HepG2 (cell line): ENCODE results near the gene PPP1R27. TPM values are rescaled to one million over a fixed set of nuclear protein-coding genes. Genes with fewer than 3 reads are reported as not detected.
A peak's percentile ranks its signal among the peaks of the same experiment; 100 is the strongest.

ENCODE experiments used
- FUBP1 ChIP-seq: sonication (generic); formaldehyde crosslinking; IDR thresholded peaks from 2 replicates; pipeline ENCODE4 v1.5.1; 2020; ENCODE audit warnings: missing genetic modification reagents, mild to moderate bottlenecking, borderline replicate concordance
- HMG20A ChIP-seq: IDR thresholded peaks from 2 replicates; pipeline ENCODE4 v1.6.1; 2016; ENCODE audit warnings: borderline replicate concordance
- HOXA7 ChIP-seq: sonication (generic); formaldehyde crosslinking; IDR thresholded peaks from 2 replicates; pipeline ENCODE4 v1.8.1; 2022; ENCODE audit warnings: mild to moderate bottlenecking, missing genetic modification reagents, moderate library complexity
- MZF1 ChIP-seq: sonication (generic); formaldehyde crosslinking; IDR thresholded peaks from 2 replicates; pipeline ENCODE4 v1.8.1; 2023; ENCODE audit warnings: mild to moderate bottlenecking, missing genetic modification reagents, borderline replicate concordance
- NFATC3 ChIP-seq: sonication (generic); formaldehyde crosslinking; IDR thresholded peaks from 2 replicates; pipeline ENCODE4 v1.5.1; 2020; ENCODE audit warnings: mild to moderate bottlenecking, missing genetic modification reagents
- NRL ChIP-seq: sonication (generic); formaldehyde crosslinking; IDR thresholded peaks from 2 replicates; pipeline ENCODE4 v1.5.0; 2020; ENCODE audit warnings: missing genetic modification reagents, mild to moderate bottlenecking, moderate library complexity, borderline replicate concordance
- PAX8 ChIP-seq: sonication (generic); formaldehyde crosslinking; IDR thresholded peaks from 2 replicates; pipeline ENCODE4 v1.8.0; 2022; ENCODE audit warnings: mild to moderate bottlenecking, missing genetic modification reagents, borderline replicate concordance
- SAFB2 ChIP-seq: sonication (generic); formaldehyde crosslinking; IDR thresholded peaks from 2 replicates; pipeline ENCODE4 v1.5.1; 2020; ENCODE audit warnings: missing genetic modification reagents, low read depth, mild to moderate bottlenecking, borderline replicate concordance
- SETDB1 ChIP-seq: sonication (generic); formaldehyde crosslinking; IDR thresholded peaks from 2 replicates; pipeline ENCODE4 v1.5.1; 2020; ENCODE audit warnings: missing genetic modification reagents, mild to moderate bottlenecking, borderline replicate concordance
- SUZ12 ChIP-seq: fragments of 150-350 bp; IDR thresholded peaks from 2 replicates; pipeline ENCODE4 v1.6.1; 2014; ENCODE audit warnings: low read depth, low read length
- TMF1 ChIP-seq: sonication (generic); formaldehyde crosslinking; IDR thresholded peaks from 2 replicates; pipeline ENCODE4 v1.8.1; 2022; ENCODE audit warnings: low read depth, missing genetic modification reagents
- TP53 ChIP-seq: sonication (generic); formaldehyde crosslinking; conservative IDR thresholded peaks from 2 replicates; pipeline ENCODE4 v1.4.0; 2020; ENCODE audit warnings: missing genetic modification reagents
- ZNF33A ChIP-seq: sonication (generic); formaldehyde crosslinking; IDR thresholded peaks from 2 replicates; pipeline ENCODE4 v1.5.1; 2020; ENCODE audit warnings: missing genetic modification reagents, mild to moderate bottlenecking, moderate library complexity, borderline replicate concordance
- ZSCAN21 ChIP-seq: sonication (generic); formaldehyde crosslinking; IDR thresholded peaks from 2 replicates; pipeline ENCODE4 v1.8.0; 2022; ENCODE audit warnings: mild to moderate bottlenecking, missing genetic modification reagents, moderate library complexity, borderline replicate concordance
- polyA plus RNA-seq, 8 experiments: library from polyadenylated mRNA; depleted of rRNA in 3 of 8; stranded (reverse) in 7 of 8; unstranded in 1 of 8; fragments of >200 nt; fragmentation: Illumina TruSeq in 4 of 8; extraction: Trizol in 4 of 8; gene quantifications; 2 replicates each; pipeline versions ENCODE4 v1.2.1 to v1.2.3, GENCODE V29; 2011 to 2016; ENCODE audit warnings: low read depth in 4 of 8, missing spikeins in 1 of 8, mixed read lengths in 1 of 8; ENCODE audit not compliant: insufficient read depth in 1 of 8
- total RNA-seq, 5 experiments: library from RNA; depleted of rRNA; stranded (reverse); fragments of >200 nt; fragmentation: Illumina TruSeq; extraction: Trizol; gene quantifications; 2 replicates each; pipeline ENCODE4 v1.2.3, GENCODE V29; 2016; ENCODE audit warnings: low read depth in 1 of 5

The PPP1R27 gene
- total and polyA plus RNA-seq, 2 of the 13 experiments (the other 11 are each of a cell fraction or from before 2014, with no cell fraction given), result 0.17 to 1.00 TPM

DNA sequence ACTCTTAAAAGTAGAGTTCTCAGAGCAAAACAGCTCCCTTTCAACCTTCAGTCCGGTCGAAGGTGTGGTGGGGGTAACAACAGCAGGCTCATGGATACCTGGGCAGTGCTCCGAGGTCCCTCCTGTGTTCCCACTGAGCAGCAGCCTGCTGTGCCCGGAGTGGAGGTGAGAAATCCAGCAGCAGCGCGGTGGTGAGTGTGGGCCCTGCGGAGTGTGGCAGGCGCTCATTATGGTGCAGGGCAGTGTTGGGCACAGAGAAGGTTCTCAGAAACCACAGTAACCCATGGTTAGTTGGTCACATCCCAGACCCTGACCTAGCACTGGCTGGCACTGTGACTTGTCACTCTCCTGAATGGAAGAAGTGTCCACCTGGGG is 30.5 kb upstream of the PPP1R27 start (continued):
- TF ChIP-seq TP53 (no peak), PAX8 (CRISPR knock-in tag) (no peak), SAFB2 (no peak), SUZ12 (no peak), TMF1 (CRISPR knock-in tag) (0 out of 2 replicates have a peak, but pooled peaks have one; percentile 35), ZSCAN21 (CRISPR knock-in tag) (0 out of 2 replicates have a peak, but pooled peaks have one; percentile 15), MZF1 (peak; percentile 47; the same call in 1 of the 2 replicates), NRL (0 out of 2 replicates have a peak, but pooled peaks have one; percentile 3), HMG20A (CRISPR knock-in tag) (no peak), HOXA7 (CRISPR knock-in tag) (no peak), FUBP1 (no peak), SETDB1 (CRISPR knock-in tag) (no peak), NFATC3 (CRISPR knock-in tag) (0 out of 2 replicates have a peak, but pooled peaks have one; percentile 15), ZNF33A (CRISPR knock-in tag) (no peak)
- TF ChIP-seq, all 625 proteins: peak for 12
